ENCODE data around the gene UMPS.

The UMPS gene

GRCh38 chr3:124730129-124730940 lies at the start of gene UMPS:
UMPS (plus strand) TSS chr3:124730452; CDS start chr3:124730472, 20 bp downstream.
- DNase-seq (ENCODE audit: low read depth in 3 of 3), result peak; percentile 87 to 94 (median 88)

- no peak for DNase-seq (ENCODE audit: low read depth in 3 of 3)
Measured at GRCh38 chr3:124680521-124680920, 49.7 kb upstream of the UMPS start.

GRCh38 chr3:124682263-124682662 lies 48.0 kb upstream of the UMPS start:
- DNase-seq (ENCODE audit: low read depth in 3 of 3), result no peak

- no peak for DNase-seq (ENCODE audit: low read depth in 3 of 3)
Measured at GRCh38 chr3:124684459-124684858, 45.8 kb upstream of the UMPS start.

- no peak for DNase-seq (ENCODE audit: low read depth in 3 of 3)
Measured at GRCh38 chr3:124685067-124685466, 45.2 kb upstream of the UMPS start.

- DNase-seq (ENCODE audit: low read depth in 3 of 3), result no peak
Measured at GRCh38 chr3:124685481-124685880, 44.8 kb upstream of the UMPS start.

- DNase-seq (ENCODE audit: low read depth in 3 of 3), result no peak
Measured at GRCh38 chr3:124686028-124686670, 44.1 kb upstream of the UMPS start.

- DNase-seq (ENCODE audit: low read depth in 3 of 3), result peak; percentile 41 to 74 (median 60)
Measured at GRCh38 chr3:124688581-124689454, 41.4 kb upstream of the UMPS start.

GRCh38 chr3:124691599-124691998 lies 38.7 kb upstream of the UMPS start:
- DNase-seq (ENCODE audit: low read depth in 3 of 3), result no peak

- DNase-seq (ENCODE audit: low read depth in 3 of 3), result no peak
Measured at GRCh38 chr3:124694486-124694885, 35.8 kb upstream of the UMPS start.

- DNase-seq (ENCODE audit: low read depth in 3 of 3), result no peak
Measured at GRCh38 chr3:124695369-124695768, 34.9 kb upstream of the UMPS start.

- DNase-seq (ENCODE audit: low read depth in 3 of 3), result no peak
Measured at GRCh38 chr3:124696006-124696405, 34.2 kb upstream of the UMPS start.

GRCh38 chr3:124697302-124697701 lies 33.0 kb upstream of the UMPS start:
- no peak for DNase-seq (ENCODE audit: low read depth in 3 of 3)

- DNase-seq (ENCODE audit: low read depth in 3 of 3), result no peak
Measured at GRCh38 chr3:124698030-124698770, 32.1 kb upstream of the UMPS start.

GRCh38 chr3:124699051-124699450 lies 31.2 kb upstream of the UMPS start:
- DNase-seq (ENCODE audit: low read depth in 3 of 3), result no peak

- DNase-seq (ENCODE audit: low read depth in 3 of 3), result no peak
Measured at GRCh38 chr3:124699686-124700396, 30.4 kb upstream of the UMPS start.

- no peak for DNase-seq (ENCODE audit: low read depth in 3 of 3)
Measured at GRCh38 chr3:124700880-124701684, 29.2 kb upstream of the UMPS start.

GRCh38 chr3:124701687-124702086 lies 28.6 kb upstream of the UMPS start:
- no peak for DNase-seq (ENCODE audit: low read depth in 3 of 3)

- no peak for DNase-seq (ENCODE audit: low read depth in 3 of 3)
Measured at GRCh38 chr3:124702950-124703349, 27.3 kb upstream of the UMPS start.

GRCh38 chr3:124705552-124705951 lies 24.7 kb upstream of the UMPS start:
- DNase-seq (ENCODE audit: low read depth in 3 of 3), result no peak

All from stimulated activated CD4-positive, alpha-beta T cell treated with anti-CD3 and anti-CD28 coated beads, TNF-alpha, amount 100 ng/mL, for 24 hours (primary cell).